Muscle of arm (tissue), 12 donors: Measurements from ENCODE around the gene GCK. TPM values are rescaled to one million over a fixed set of nuclear protein-coding genes. Genes with fewer than 3 reads are reported as not detected.
"Not testable (repeated sequence)": the region's sequence is repeated elsewhere in the genome, so short reads cannot be mapped to it uniquely, and the experiment has no call there.

ENCODE experiments used
- DNase-seq: peaks from one replicate; pipeline ENCODE4 v3.0.0-alpha.2; 2013
- polyA plus RNA-seq, 12 donors: library from polyadenylated mRNA; unstranded; fragments of 120-200 nt; gene quantifications; one replicate each; pipeline ENCODE4 v1.2.1, GENCODE V29; 2013; ENCODE audit not compliant: insufficient read length in 12 of 12

Gene GCK
- polyA plus RNA-seq, 12 donors, result 1.7 to 5.7 (median 3.8) TPM; not detected in 2

GRCh38 chr7:44183386-44183785 lies 5.9 kb downstream of the GCK start:
- DNase-seq, result no peak

DNA sequence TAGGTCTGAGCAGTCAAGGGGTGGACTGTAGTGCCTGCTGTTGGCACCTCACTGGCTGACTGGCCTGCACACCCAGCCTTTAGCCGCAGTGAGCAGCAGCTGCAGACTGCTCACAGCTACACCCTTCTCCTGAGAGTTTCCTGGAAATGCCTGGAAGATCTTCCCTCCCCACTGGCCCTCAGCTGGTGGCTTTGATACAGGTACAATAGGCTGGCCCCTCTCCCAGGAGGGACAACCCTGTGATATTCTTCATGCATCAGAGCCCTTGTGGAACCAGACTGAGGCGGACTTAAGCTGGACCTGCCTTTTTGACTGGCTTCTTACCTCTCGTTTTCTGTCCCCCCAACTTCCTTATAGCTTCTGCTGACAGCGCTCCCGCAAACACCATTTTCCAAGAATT lies 6.4 kb downstream of the GCK start:
- DNase-seq, result no peak

GRCh38 chr7:44180631-44181030 lies 8.6 kb downstream of the GCK start:
- DNase-seq, result no peak

GRCh38 chr7:44177570-44178131 lies 11.6 kb downstream of the GCK start:
- no peak for DNase-seq

GRCh38 chr7:44176486-44176885 lies 12.8 kb downstream of the GCK start:
- no peak for DNase-seq

- DNase-seq, result no peak
Measured at GRCh38 chr7:44175730-44176129, 13.5 kb downstream of the GCK start.

DNA sequence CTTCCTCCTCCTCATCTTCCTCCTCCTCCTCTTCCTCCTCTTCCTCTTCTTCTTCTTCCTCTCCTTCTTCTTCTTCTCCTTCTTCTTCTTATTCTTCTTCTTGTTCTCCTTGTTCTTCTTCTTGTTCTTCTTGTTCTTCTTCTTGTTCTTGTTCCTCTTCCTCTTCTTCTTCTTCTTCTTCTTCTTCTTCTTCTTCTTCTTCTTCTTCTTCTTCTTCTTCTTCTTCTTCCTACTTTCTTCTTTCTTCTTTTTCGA lies 14.6 kb downstream of the GCK start:
- DNase-seq, result not testable (repeated sequence)

DNA sequence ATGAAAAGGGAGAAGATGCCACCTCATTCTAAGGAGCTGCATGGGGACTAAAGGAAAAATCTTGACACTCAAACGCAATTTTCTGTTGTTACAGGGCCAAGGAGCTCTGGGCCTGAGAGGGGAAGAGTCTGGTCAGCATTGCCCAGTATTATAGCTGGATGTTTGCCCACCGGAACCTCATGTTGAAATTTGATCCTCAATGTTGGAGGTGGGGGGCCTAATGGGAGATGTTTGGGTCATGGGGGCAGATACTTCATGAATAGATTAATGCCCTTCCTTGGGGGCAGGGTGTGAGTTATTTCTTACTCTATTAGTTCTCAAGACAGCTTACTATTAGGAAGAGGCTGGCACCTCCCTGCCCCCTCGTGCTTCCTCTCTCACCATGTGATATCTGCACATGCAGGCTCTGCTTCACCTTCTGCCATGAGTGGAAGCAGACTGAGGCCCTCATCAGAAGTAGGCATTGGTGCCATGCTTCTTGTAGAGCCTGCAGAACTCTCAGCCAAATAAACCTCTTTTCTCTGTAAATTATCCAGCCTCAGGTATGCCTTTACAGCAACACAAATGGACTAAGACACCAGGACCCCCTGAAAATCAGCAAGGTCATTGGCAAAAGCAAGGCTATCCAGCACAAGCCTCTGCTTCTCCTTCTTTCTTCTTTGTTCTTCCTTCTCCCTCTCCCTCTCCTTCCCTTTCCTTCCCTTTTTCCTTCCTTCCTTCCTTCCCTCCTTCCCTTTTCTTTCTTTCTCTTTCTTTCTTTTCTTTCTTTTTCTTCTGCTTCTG lies 15.1 kb downstream of the GCK start:
- no peak for DNase-seq

GRCh38 chr7:44172803-44173424 lies 16.3 kb downstream of the GCK start:
- no peak for DNase-seq

- DNase-seq, result no peak
Measured at GRCh38 chr7:44172352-44172751, 16.9 kb downstream of the GCK start.

DNA sequence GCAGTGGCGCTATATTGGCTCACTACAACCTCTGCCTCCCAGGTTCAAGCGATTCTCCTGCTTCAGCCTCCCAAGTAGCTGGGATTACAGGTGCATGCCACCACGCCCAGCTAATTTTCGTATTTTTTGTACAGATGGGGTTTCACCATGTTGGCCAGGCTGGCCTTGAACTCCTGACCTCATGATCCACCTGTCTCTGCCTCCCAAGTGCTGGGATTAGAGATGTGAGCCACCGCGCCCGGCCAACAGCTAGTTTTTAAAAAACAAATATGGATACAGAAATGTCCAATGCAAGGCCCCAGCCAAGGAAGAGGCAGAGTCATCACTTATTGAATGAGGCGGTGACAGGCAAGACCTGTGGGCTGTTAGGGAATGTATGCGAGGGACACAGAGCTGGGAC lies 17.3 kb downstream of the GCK start:
- DNase-seq, result not testable (repeated sequence)

DNA sequence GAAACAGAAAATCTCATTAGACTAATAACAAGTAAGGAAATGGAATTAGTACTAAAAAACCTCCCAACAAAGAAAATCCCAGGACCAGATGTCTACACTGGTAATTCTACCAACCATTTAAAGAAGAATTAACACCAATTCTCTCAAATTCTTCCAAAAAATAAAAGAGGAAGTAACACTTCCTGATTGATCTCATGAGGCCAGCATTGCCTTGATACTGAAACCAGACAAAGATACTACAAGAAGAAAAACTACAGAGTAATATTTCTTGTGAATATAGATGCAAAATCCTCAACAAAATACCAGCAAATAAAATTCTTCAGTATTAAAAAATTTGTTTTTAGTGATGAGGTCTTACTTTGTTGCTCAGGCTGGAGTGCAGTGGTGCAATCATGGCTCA lies 21.3 kb downstream of the GCK start:
- DNase-seq, result no peak

DNA sequence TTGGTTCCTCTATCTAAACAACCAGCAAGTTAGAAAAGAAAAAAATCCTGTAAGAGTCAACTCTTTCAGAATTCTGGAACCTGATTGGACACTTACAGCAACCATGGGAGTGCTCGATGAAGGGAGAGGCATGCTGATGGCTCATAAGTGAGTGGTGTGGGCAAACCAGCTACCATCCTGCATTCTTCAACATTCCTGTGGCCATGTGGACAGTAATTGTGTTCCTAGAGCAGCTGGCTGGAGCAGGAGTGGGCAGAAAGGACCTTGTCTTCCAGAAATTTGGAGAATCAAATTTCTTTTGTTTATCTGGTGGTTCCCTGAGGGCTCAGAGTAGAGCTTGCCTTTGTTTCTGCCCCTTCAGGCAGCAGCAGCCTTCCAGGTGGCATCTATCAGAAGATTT lies 25.6 kb downstream of the GCK start:
- no peak for DNase-seq

- DNase-seq, result no peak
Measured at GRCh38 chr7:44162785-44163395, 26.3 kb downstream of the GCK start.

GRCh38 chr7:44162179-44162578 lies 27.1 kb downstream of the GCK start:
- DNase-seq, result no peak

GRCh38 chr7:44161371-44161770 lies 27.9 kb downstream of the GCK start:
- DNase-seq, result no peak

- DNase-seq, result no peak
Measured at GRCh38 chr7:44159824-44160630, 29.2 kb downstream of the GCK start.

DNA sequence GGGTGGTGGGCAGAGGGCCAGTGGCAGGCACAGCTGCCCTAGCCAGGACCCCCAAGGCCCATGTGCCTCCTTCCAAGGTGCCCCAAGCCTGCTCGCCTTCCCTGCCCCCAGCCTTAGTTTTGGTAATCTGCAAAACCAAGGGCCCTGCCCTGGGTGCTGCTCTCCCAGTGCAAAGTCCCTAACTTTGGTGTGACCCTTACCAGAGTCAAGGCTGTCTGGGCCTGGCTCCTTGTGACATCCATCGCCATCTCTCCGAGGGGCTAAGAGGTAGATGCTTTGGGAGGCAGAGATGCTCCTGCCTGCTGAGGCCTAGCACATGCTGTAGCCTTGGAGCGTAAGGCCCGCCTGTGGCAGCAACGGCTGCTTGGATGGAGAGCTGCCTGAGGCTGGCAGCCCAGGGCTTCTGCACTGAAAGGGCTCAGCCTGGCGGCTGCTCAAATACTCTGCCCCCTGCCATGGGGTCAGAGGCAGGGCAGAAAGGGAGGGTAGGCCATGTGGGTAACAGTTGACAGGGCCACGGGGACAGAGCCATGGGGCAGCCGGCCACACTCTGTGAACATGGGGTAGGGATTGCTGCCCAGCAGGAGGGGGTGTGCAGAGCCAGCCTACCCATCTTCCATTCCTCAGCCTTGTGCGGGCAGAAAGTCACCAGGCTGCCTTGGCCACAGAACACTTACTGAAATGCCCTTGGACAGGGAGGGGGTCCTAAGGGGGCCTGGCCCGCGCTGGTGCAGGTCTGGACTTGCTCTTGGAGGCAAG lies 30.2 kb downstream of the GCK start:
- DNase-seq, result no peak

DNA sequence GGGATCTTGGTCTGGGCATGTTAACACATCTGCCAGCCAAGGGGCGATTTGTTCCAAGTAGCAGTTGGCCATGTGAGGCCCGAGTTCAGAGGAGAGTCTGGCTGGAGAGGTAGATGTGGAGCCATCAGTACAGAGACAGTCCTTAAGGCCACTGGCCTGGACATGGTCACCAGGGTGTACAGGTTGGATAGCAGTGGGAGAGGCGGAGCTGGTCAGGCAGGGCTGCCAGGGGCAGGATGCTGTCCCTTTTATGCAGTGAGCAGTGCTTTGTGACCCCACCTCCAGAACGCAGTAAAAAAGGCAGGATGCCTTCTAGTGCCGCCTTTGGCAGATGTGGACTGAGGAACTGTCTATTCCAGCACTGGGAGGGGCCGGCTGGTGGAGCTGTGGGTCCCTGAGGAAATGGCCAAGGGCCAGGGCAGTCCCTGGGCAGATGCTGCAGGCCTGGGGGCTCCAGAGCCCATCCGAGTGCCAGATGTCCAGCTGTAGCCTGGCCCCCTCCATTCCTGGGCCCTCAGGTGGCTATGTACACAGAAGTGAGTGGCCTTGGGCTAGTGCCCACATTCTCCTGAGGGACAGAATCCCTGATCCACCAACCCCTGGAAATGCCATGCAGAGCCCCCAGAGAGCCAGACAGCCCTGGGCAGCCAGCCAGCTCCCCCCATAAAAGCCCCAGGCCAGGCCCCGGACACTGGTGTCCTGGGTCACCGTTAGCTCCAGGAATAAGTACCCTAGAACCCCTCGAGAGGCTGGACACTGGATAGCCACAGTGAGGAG lies 31.0 kb downstream of the GCK start:
- no peak for DNase-seq
